Measurements from ENCODE around the gene DNMT1. TPM values are rescaled to one million over a fixed set of nuclear protein-coding genes. Genes with fewer than 3 reads are reported as not detected.

The DNMT1 gene
- total RNA-seq, 1 experiment from 2014 or later: 210 TPM

DNA sequence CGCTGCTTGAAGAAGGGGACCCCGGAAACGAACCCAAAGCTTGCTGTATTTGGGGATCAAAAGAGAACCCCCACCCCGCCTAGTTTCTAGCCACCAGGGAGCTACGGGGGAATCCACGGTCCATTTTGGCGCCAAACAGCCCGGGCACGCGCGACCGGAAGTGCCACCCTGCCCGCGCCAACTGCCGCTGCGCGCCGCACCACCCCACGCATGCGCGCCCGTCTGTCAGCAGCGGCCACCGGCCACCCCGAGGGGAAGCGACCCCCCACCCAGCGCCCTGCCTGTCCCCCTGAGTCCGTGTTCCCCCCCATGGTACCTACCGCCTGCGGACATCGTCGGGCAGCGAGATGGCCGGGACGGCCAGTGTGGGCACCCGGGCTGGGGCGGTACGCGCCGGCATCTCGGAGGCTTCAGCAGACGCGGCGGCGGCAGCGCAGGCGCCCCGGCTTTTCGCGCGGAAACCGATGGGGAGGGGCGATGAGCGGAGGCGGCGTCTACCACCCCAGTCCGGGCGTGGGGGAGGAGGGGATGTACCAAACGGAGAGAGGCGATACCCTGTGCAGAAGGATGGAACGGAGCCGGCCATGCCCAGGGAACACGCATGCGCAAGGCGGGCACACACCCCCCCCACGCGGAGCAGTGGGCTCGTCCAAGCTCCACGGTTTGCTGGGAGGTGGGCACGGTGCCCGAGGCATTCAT is at the start of gene DNMT1 (continued):
- TF ChIP-seq, protein P1, sequence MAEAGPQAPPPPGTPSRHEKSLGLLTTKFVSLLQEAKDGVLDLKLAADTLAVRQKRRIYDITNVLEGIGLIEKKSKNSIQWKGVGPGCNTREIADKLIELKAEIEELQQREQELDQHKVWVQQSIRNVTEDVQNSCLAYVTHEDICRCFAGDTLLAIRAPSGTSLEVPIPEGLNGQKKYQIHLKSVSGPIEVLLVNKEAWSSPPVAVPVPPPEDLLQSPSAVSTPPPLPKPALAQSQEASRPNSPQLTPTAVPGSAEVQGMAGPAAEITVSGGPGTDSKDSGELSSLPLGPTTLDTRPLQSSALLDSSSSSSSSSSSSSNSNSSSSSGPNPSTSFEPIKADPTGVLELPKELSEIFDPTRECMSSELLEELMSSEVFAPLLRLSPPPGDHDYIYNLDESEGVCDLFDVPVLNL (CRISPR knock-in tag; IDR thresholded peaks at IDR 0.05; ENCODE audit: borderline replicate concordance, low read depth): no peak
- TF ChIP-seq, protein P2, sequence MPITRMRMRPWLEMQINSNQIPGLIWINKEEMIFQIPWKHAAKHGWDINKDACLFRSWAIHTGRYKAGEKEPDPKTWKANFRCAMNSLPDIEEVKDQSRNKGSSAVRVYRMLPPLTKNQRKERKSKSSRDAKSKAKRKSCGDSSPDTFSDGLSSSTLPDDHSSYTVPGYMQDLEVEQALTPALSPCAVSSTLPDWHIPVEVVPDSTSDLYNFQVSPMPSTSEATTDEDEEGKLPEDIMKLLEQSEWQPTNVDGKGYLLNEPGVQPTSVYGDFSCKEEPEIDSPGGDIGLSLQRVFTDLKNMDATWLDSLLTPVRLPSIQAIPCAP (CRISPR knock-in tag; IDR thresholded peaks at IDR 0.05): peak; percentile 56; the same call in 1 of the 2 replicates
- TF ChIP-seq RELA (CRISPR knock-in tag; IDR thresholded peaks at IDR 0.05; ENCODE audit: borderline replicate concordance): peak; percentile 50; the same call in 1 of the 2 replicates
- TF ChIP-seq, protein P3, sequence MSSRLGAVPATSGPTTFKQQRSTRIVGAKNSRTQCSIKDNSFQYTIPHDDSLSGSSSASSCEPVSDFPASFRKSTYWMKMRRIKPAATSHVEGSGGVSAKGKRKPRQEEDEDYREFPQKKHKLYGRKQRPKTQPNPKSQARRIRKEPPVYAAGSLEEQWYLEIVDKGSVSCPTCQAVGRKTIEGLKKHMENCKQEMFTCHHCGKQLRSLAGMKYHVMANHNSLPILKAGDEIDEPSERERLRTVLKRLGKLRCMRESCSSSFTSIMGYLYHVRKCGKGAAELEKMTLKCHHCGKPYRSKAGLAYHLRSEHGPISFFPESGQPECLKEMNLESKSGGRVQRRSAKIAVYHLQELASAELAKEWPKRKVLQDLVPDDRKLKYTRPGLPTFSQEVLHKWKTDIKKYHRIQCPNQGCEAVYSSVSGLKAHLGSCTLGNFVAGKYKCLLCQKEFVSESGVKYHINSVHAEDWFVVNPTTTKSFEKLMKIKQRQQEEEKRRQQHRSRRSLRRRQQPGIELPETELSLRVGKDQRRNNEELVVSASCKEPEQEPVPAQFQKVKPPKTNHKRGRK (CRISPR knock-in tag; IDR thresholded peaks at IDR 0.05; ENCODE audit: borderline replicate concordance): no peak
- TF ChIP-seq ZNF263 (CRISPR knock-in tag; IDR thresholded peaks at IDR 0.05; ENCODE audit: low read depth): no peak
- TF ChIP-seq ESRRA (CRISPR knock-in tag; IDR thresholded peaks at IDR 0.05; ENCODE audit: borderline replicate concordance): no peak
- TF ChIP-seq, protein P4, sequence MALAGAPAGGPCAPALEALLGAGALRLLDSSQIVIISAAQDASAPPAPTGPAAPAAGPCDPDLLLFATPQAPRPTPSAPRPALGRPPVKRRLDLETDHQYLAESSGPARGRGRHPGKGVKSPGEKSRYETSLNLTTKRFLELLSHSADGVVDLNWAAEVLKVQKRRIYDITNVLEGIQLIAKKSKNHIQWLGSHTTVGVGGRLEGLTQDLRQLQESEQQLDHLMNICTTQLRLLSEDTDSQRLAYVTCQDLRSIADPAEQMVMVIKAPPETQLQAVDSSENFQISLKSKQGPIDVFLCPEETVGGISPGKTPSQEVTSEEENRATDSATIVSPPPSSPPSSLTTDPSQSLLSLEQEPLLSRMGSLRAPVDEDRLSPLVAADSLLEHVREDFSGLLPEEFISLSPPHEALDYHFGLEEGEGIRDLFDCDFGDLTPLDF (CRISPR knock-in tag; IDR thresholded peaks at IDR 0.05): no peak
- peak; percentile 43; the same call in 1 of the 2 replicates for TF ChIP-seq GABPB1 (CRISPR knock-in tag; IDR thresholded peaks at IDR 0.05)
- no peak for TF ChIP-seq NFYB (CRISPR knock-in tag; conservative IDR thresholded peaks at IDR 0.05; ENCODE audit: low read depth)
- TF ChIP-seq NFE2L1 (CRISPR knock-in tag; IDR thresholded peaks at IDR 0.05): no peak
- no peak for TF ChIP-seq PRRX2 (CRISPR knock-in tag; IDR thresholded peaks at IDR 0.05)
- no peak; the same call in 1 of the 2 replicates for TF ChIP-seq ETV6 (CRISPR knock-in tag; IDR thresholded peaks at IDR 0.05)
- TF ChIP-seq SMAD3 (CRISPR knock-in tag; IDR thresholded peaks at IDR 0.05; ENCODE audit: borderline replicate concordance): 0 out of 2 replicates have a peak, but pooled peaks have one; percentile 86
- no peak for TF ChIP-seq SOX15 (CRISPR knock-in tag; IDR thresholded peaks at IDR 0.05)

DNA sequence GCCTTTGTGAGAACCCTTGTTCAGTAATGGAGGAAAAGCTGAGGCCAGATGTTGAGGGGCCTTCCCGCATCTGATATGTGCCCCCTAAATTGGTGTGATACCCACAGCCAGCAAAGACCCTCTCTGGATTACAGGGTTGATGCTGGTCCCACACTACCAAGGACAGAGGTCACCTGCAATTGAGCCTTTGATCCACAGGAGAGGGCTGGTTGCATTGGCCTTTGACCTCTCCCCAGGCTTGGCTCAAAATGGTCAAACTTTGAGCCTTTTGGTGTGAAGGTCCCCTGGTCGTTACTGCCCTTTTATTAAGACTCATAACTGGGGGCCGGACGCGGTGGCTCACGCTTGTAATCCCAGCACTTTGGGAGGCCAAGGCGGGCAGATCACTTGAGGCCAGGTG is 48.9 kb upstream of the DNMT1 start:
- Mint-ChIP-seq H3K9me3 (no peaks in the 10 kb centered on the region), H3K36me3 (no peaks in the 10 kb centered on the region), H3K4me3 (no peak overlapping the region), H3K27me3 (ENCODE audit: low read depth) (no peaks in the 10 kb centered on the region), H3K4me1 (no peaks in the 10 kb centered on the region), H3K27ac (no peak overlapping the region)
- POLR2A ChIA-PET: no interaction called here
- DNase-seq (ENCODE audit: low spot score) (no peak), ATAC-seq (no peak)
- CTCF ChIA-PET: interaction anchor here (0.7 to 2.1 kb wide), 4 partner anchors 15 to 314 kb away, joined by 3 to 10 read pairs (median 4); no protein-coding TSS in a partner anchor
- TF ChIP-seq NFYB (CRISPR knock-in tag; conservative IDR thresholded peaks at IDR 0.05; ENCODE audit: low read depth) (no peak), ZNF219 (CRISPR knock-in tag; IDR thresholded peaks at IDR 0.05; ENCODE audit: borderline replicate concordance) (no peak), CREB1 (CRISPR knock-in tag; IDR thresholded peaks at IDR 0.05) (no peak), TCF7 (CRISPR knock-in tag; IDR thresholded peaks at IDR 0.05; ENCODE audit: low read depth) (no peak), IRF2 (CRISPR knock-in tag; IDR thresholded peaks at IDR 0.05; ENCODE audit: borderline replicate concordance, low read depth) (no peak), MXD4 (CRISPR knock-in tag; IDR thresholded peaks at IDR 0.05; ENCODE audit: borderline replicate concordance) (no peak)
- TF ChIP-seq, protein P3 (CRISPR knock-in tag; IDR thresholded peaks at IDR 0.05; ENCODE audit: borderline replicate concordance): no peak
- TF ChIP-seq, protein P5, sequence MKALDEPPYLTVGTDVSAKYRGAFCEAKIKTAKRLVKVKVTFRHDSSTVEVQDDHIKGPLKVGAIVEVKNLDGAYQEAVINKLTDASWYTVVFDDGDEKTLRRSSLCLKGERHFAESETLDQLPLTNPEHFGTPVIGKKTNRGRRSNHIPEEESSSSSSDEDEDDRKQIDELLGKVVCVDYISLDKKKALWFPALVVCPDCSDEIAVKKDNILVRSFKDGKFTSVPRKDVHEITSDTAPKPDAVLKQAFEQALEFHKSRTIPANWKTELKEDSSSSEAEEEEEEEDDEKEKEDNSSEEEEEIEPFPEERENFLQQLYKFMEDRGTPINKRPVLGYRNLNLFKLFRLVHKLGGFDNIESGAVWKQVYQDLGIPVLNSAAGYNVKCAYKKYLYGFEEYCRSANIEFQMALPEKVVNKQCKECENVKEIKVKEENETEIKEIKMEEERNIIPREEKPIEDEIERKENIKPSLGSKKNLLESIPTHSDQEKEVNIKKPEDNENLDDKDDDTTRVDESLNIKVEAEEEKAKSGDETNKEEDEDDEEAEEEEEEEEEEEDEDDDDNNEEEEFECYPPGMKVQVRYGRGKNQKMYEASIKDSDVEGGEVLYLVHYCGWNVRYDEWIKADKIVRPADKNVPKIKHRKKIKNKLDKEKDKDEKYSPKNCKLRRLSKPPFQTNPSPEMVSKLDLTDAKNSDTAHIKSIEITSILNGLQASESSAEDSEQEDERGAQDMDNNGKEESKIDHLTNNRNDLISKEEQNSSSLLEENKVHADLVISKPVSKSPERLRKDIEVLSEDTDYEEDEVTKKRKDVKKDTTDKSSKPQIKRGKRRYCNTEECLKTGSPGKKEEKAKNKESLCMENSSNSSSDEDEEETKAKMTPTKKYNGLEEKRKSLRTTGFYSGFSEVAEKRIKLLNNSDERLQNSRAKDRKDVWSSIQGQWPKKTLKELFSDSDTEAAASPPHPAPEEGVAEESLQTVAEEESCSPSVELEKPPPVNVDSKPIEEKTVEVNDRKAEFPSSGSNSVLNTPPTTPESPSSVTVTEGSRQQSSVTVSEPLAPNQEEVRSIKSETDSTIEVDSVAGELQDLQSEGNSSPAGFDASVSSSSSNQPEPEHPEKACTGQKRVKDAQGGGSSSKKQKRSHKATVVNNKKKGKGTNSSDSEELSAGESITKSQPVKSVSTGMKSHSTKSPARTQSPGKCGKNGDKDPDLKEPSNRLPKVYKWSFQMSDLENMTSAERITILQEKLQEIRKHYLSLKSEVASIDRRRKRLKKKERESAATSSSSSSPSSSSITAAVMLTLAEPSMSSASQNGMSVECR (CRISPR knock-in tag; IDR thresholded peaks at IDR 0.05; ENCODE audit: borderline replicate concordance): no peak
- TF ChIP-seq, protein P6, sequence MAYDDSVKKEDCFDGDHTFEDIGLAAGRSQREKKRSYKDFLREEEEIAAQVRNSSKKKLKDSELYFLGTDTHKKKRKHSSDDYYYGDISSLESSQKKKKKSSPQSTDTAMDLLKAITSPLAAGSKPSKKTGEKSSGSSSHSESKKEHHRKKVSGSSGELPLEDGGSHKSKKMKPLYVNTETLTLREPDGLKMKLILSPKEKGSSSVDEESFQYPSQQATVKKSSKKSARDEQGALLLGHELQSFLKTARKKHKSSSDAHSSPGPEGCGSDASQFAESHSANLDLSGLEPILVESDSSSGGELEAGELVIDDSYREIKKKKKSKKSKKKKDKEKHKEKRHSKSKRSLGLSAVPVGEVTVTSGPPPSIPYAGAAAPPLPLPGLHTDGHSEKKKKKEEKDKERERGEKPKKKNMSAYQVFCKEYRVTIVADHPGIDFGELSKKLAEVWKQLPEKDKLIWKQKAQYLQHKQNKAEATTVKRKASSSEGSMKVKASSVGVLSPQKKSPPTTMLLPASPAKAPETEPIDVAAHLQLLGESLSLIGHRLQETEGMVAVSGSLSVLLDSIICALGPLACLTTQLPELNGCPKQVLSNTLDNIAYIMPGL (CRISPR knock-in tag; IDR thresholded peaks at IDR 0.05): no peak

All from WTC11 (cell line).